ENCODE data around the gene DAB2. TPM values are rescaled to one million over a fixed set of nuclear protein-coding genes. Genes with fewer than 3 reads are reported as not detected.

The DAB2 gene
- total RNA-seq, 2 experiments from 2014 or later, result 0.40 TPM; not detected in 1

DNA sequence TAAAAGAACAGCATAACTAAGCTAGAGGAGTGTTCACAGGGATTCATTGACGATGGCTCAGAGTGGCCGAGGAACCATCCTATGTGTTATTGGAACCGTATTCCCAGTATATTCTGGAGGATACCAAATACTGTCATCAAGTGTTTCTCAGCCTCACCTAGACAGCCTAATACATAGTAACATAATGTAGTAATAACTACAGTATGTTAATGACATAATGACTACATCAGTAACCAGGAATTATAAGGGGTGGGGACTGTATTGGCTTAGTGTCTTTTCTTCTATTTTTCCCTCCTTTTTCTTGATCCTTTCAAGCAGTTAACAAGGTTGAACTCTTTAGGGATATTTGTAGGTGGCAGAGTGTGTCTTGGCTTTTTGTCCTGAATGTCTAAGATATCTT is 33.8 kb downstream of the DAB2 start:
- Histone ChIP-seq H3K27ac (ENCODE audit: low read depth, low read length, poor library complexity, severe bottlenecking) (no peak overlapping the region), H3K4me1 (ENCODE audit: insufficient read depth, low read length, poor library complexity, severe bottlenecking) (no peaks in the 10 kb centered on the region), H3K4me3 (ENCODE audit: low read depth, low read length, poor library complexity, severe bottlenecking) (no peak overlapping the region), H3K9me2 (ENCODE audit: insufficient read depth, low read length) (no peaks in the 10 kb centered on the region), H3K79me2 (ENCODE audit: insufficient read depth, low read depth, low read length) (no peaks in the 10 kb centered on the region), H4K20me1 (ENCODE audit: insufficient read depth, low read length) (no peaks in the 10 kb centered on the region), H3K9me3 (ENCODE audit: low read length) (no peaks in the 10 kb centered on the region), H2AFZ (ENCODE audit: low read length) (no peak overlapping the region), H3K4me2 (ENCODE audit: low read length) (no peak overlapping the region), H3K36me3 (ENCODE audit: insufficient read depth, low read length) (no peaks in the 10 kb centered on the region)
- TF ChIP-seq CTCF (conservative IDR thresholded peaks at IDR 0.05; ENCODE audit: low read length) (no peak), EZH2phosphoT487 (IDR thresholded peaks at IDR 0.05; ENCODE audit: borderline replicate concordance, low read depth, low read length) (no peak)
- intact Hi-C loops (cut with micrococcal nuclease; ENCODE audit: unreplicated experiment), result no loop called here
- no peak for DNase-seq (ENCODE audit: low spot score)
- CTCF ChIA-PET (ENCODE audit: unreplicated experiment), result no interaction called here
- no TSS peak for BruUV-seq (replicated peaks)
- POLR2A ChIA-PET, result no interaction called here

DNA sequence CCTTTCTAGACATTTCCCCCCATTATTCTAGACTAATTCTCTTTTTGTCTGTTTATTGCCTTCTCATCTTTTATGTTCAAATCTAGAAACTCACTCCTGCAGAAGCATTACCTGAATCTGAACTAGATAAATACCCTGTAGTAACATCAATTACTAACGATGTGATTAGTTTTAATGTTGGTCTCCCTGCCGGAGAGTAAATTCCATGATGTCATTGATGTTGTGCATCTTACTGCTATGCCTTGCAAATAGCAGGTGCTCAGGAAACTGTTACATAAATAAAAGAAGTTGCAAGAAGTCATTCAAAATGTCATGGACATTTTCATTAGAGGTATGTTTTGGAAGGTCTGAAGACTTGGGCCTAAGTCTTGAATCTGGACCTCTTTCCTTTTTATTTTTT is 37.5 kb downstream of the DAB2 start:
- Histone ChIP-seq H3K79me2 (ENCODE audit: insufficient read depth, low read depth, low read length) (no peaks in the 10 kb centered on the region), H3K4me2 (ENCODE audit: low read length) (no peak overlapping the region), H3K4me3 (ENCODE audit: low read depth, low read length, poor library complexity, severe bottlenecking) (no peak overlapping the region), H3K27ac (ENCODE audit: low read depth, low read length, poor library complexity, severe bottlenecking) (no peak overlapping the region), H3K9me3 (ENCODE audit: low read length) (no peaks in the 10 kb centered on the region), H3K4me1 (ENCODE audit: insufficient read depth, low read length, poor library complexity, severe bottlenecking) (no peaks in the 10 kb centered on the region), H4K20me1 (ENCODE audit: insufficient read depth, low read length) (no peaks in the 10 kb centered on the region), H2AFZ (ENCODE audit: low read length) (no peak overlapping the region), H3K9me2 (ENCODE audit: insufficient read depth, low read length) (no peaks in the 10 kb centered on the region), H3K36me3 (ENCODE audit: insufficient read depth, low read length) (no peaks in the 10 kb centered on the region)
- intact Hi-C loops (cut with micrococcal nuclease; ENCODE audit: unreplicated experiment), result no loop called here
- CTCF ChIA-PET (ENCODE audit: unreplicated experiment), result no interaction called here
- POLR2A ChIA-PET, result no interaction called here
- BruUV-seq (replicated peaks), result no TSS peak
- no peak for DNase-seq (ENCODE audit: low spot score)
- TF ChIP-seq EZH2phosphoT487 (IDR thresholded peaks at IDR 0.05; ENCODE audit: borderline replicate concordance, low read depth, low read length), result no peak

GRCh38 chr5:39384271-39384670 is 40.5 kb downstream of the DAB2 start:
- BruUV-seq (replicated peaks), result no TSS peak
- intact Hi-C loops (cut with micrococcal nuclease; ENCODE audit: unreplicated experiment), result no loop called here

More at GRCh38 chr5:39384271-39384670, 40.5 kb downstream of the DAB2 start:
- TF ChIP-seq EZH2phosphoT487 (IDR thresholded peaks at IDR 0.05; ENCODE audit: borderline replicate concordance, low read depth, low read length) (no peak), CTCF (conservative IDR thresholded peaks at IDR 0.05; ENCODE audit: low read length) (no peak)
- no peaks in the 10 kb centered on the region for H4K20me1 ChIP-seq (ENCODE audit: insufficient read depth, low read length)
- no peak overlapping the region for H3K4me3 ChIP-seq (ENCODE audit: low read depth, low read length, poor library complexity, severe bottlenecking)
- POLR2A ChIA-PET, result interaction anchor here (0.6 kb wide), 1 partner anchor 739 kb away, joined by 4 read pairs; no protein-coding TSS in a partner anchor
- H3K36me3 ChIP-seq (ENCODE audit: insufficient read depth, low read length), result no peaks in the 10 kb centered on the region
- H3K79me2 ChIP-seq (ENCODE audit: insufficient read depth, low read depth, low read length), result no peaks in the 10 kb centered on the region
- H3K4me1 ChIP-seq (ENCODE audit: insufficient read depth, low read length, poor library complexity, severe bottlenecking), result no peaks in the 10 kb centered on the region
- H3K9me3 ChIP-seq (ENCODE audit: low read length), result no peaks in the 10 kb centered on the region
- no peak overlapping the region for H2AFZ ChIP-seq (ENCODE audit: low read length)
- CTCF ChIA-PET (ENCODE audit: unreplicated experiment), result interaction anchor here (1.1 kb wide), 1 partner anchor 9 kb away, joined by 3 read pairs; no protein-coding TSS in a partner anchor
- H3K27ac ChIP-seq (ENCODE audit: low read depth, low read length, poor library complexity, severe bottlenecking), result no peak overlapping the region
- no peaks in the 10 kb centered on the region for H3K9me2 ChIP-seq (ENCODE audit: insufficient read depth, low read length)
- no peak overlapping the region for H3K4me2 ChIP-seq (ENCODE audit: low read length)
- no peak for DNase-seq (ENCODE audit: low spot score)
